Mesenteric fat pad (tissue), 1 donor: Measurements from ENCODE around the gene CAV3. TPM values are rescaled to one million over a fixed set of nuclear protein-coding genes. Genes with fewer than 3 reads are reported as not detected.

ENCODE experiments used
- DNase-seq: peaks from one replicate; pipeline ENCODE4 v3.0.0-alpha.2; 2020; ENCODE audit warnings: low spot score
- total RNA-seq: library from RNA; stranded (reverse); fragmentation: NEBNext Ultra II Directional; extraction: Animal tissue kit (Norgen Biotek cat#: 25700); gene quantifications from one replicate; pipeline ENCODE4 v1.2.1, GENCODE V29; 2021
- donor health status: DM: yes; HTN: yes; CAD: no.

CAV3 gene
- total RNA-seq, 1 donor from 2014 or later, result not detected

DNA sequence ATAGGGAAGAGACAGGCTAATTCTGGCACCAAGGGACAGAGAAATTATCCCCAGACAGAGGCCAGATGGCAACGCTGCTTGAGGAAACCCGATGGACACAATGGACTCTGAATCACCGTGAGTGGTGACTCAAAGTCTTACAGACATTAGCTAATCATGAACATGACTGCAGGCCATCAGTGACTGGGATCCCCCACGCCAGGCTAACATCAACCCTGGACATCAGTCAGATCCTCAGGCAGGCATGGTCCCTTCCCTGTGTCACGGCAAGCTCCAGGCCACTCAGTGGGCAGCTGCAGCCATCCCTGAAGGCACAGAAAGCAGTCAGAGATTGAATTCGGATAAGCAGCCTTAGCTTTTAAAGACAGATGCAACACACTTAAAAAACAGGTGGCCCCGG lies 59.6 kb downstream of the CAV3 start:
- DNase-seq, result no peak

DNA sequence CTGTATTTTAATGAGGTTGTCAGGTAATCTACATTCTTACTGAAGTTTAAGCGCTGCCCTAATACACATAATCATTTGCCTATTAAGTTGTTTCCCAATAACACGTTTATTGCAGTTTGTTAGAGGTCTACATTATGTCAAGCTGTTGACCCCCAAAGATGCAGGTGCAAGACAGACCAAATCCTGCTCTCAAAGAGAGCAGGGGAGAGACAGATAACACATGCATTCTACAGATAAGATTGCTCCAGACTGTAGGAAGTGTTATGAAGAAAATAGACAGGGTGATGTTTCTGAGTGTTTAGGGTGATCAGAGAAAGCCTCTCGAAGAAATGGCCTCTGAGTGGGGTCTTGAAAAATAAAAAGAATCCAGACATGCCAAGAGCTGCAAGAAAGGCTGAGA lies 60.6 kb downstream of the CAV3 start:
- DNase-seq, result no peak

Other genes with a start within 250 kb of the CAV3 start
- gene LMCD1, start 232.0 kb upstream of the CAV3 start, total RNA-seq, result 506 TPM
- 0.45 TPM for gene SSUH2, start 89.0 kb upstream of the CAV3 start, total RNA-seq
- 0.06 TPM for gene OXTR, start 35.8 kb downstream of the CAV3 start, total RNA-seq
- 6.6 TPM for gene RAD18, start 229.7 kb downstream of the CAV3 start, total RNA-seq